OCI-LY3 (cell line): ENCODE measurements around the gene ADORA2A.

ENCODE experiments used
- CTCF ChIP-seq: fragments of 200-600, 300-600 bp; sonication (generic); IDR thresholded peaks from 2 replicates; pipeline ENCODE4 v1.5.1; 2014; ENCODE audit warnings: antibody characterized with exemption, low read length, low read depth
- EZH2phosphoT487 ChIP-seq: fragments of 200-600 bp; shearing (Covaris generic); IDR thresholded peaks from 2 replicates; pipeline ENCODE4 v1.6.1; 2018; ENCODE audit warnings: antibody characterized with exemption, mixed run types, low read depth

- TF ChIP-seq CTCF: no peak
- no peak for TF ChIP-seq EZH2phosphoT487
Measured at GRCh38 chr22:24445481-24446259, 18.3 kb downstream of the ADORA2A start.
